ENCODE results near the gene FRMD4A.

Gene FRMD4A

DNA sequence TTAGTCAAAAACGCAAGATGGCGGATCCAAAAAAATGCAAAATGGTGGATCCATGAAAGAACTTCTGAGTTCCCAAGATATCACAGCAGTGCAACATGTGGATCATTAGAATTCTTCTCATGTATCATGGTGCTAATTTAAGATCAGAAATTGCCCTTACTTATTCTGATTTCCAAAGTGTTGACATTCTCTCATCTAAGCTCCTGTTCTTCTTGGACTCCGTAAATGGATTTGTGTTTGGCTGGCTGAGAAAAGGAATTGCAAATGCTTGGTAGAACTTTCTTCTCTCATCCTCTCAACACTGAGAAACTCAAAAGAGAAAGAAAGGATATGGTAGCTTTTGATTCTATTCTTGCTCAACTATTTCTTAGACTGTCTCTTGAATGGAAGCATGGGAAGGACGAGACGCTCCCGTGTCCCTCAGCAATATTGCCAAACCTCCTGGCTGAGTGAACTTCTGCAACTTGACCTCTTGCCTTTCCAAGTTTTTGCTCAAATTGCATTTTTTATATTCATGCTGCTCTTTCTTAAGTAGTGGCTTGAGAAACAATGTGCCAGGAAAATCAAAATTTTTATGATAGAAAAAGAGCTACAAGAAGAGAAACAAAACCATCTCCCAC, 44.7 kb downstream of the FRMD4A start:
- Histone ChIP-seq H3K4me3 (ENCODE audit: low read depth in 1 of 2, low read length in 2 of 2) (no peak overlapping the region), H3K9me3 (ENCODE audit: control insufficient read depth in 1 of 2, low read length in 2 of 2) (no peaks in the 10 kb centered on the region), H3K4me1 (ENCODE audit: control insufficient read depth in 1 of 2, insufficient read depth in 2 of 2, low read length in 2 of 2) (no peaks in the 10 kb centered on the region), H3K27ac (ENCODE audit: low read length) (no peak overlapping the region), H3K36me3 (ENCODE audit: control insufficient read depth in 1 of 2, insufficient read depth in 2 of 2, low read length in 2 of 2) (no peaks in the 10 kb centered on the region), H3K27me3 (ENCODE audit: low read depth, low read length) (peaks cover 4% of the 10 kb centered on the region)

- no peaks in the 10 kb centered on the region for H3K36me3 ChIP-seq (ENCODE audit: control insufficient read depth in 1 of 2, insufficient read depth in 2 of 2, low read length in 2 of 2)
- peaks cover 4% of the 10 kb centered on the region for H3K27me3 ChIP-seq (ENCODE audit: low read depth, low read length)
Measured at GRCh38 chr10:14282276-14282675, 48.4 kb downstream of the FRMD4A start.

GRCh38 chr10:14278533-14278932, 52.2 kb downstream of the FRMD4A start:
- no peaks in the 10 kb centered on the region for H3K36me3 ChIP-seq (ENCODE audit: control insufficient read depth in 1 of 2, insufficient read depth in 2 of 2, low read length in 2 of 2)
- H3K27me3 ChIP-seq (ENCODE audit: low read depth, low read length), result no peaks in the 10 kb centered on the region
- H3K4me3 ChIP-seq (ENCODE audit: low read depth in 1 of 2, low read length in 2 of 2), result no peak overlapping the region
- no peaks in the 10 kb centered on the region for H3K4me1 ChIP-seq (ENCODE audit: control insufficient read depth in 1 of 2, insufficient read depth in 2 of 2, low read length in 2 of 2)
- H3K9me3 ChIP-seq (ENCODE audit: control insufficient read depth in 1 of 2, low read length in 2 of 2), result no peaks in the 10 kb centered on the region
- H3K27ac ChIP-seq (ENCODE audit: low read length), result no peak overlapping the region

More at GRCh38 chr10:14282276-14282675, 48.4 kb downstream of the FRMD4A start:
- no peaks in the 10 kb centered on the region for H3K9me3 ChIP-seq (ENCODE audit: control insufficient read depth in 1 of 2, low read length in 2 of 2)
- H3K4me1 ChIP-seq (ENCODE audit: control insufficient read depth in 1 of 2, insufficient read depth in 2 of 2, low read length in 2 of 2), result no peaks in the 10 kb centered on the region
- no peak overlapping the region for H3K27ac ChIP-seq (ENCODE audit: low read length)
- no peak overlapping the region for H3K4me3 ChIP-seq (ENCODE audit: low read depth in 1 of 2, low read length in 2 of 2)

- no peaks in the 10 kb centered on the region for H3K4me1 ChIP-seq (ENCODE audit: control insufficient read depth in 1 of 2, insufficient read depth in 2 of 2, low read length in 2 of 2)
- H3K36me3 ChIP-seq (ENCODE audit: control insufficient read depth in 1 of 2, insufficient read depth in 2 of 2, low read length in 2 of 2), result no peaks in the 10 kb centered on the region
- H3K27ac ChIP-seq (ENCODE audit: low read length), result no peak overlapping the region
- H3K4me3 ChIP-seq (ENCODE audit: low read depth in 1 of 2, low read length in 2 of 2), result no peak overlapping the region
- no peaks in the 10 kb centered on the region for H3K9me3 ChIP-seq (ENCODE audit: control insufficient read depth in 1 of 2, low read length in 2 of 2)
- no peaks in the 10 kb centered on the region for H3K27me3 ChIP-seq (ENCODE audit: low read depth, low read length)
Measured at GRCh38 chr10:14276210-14276609, 54.5 kb downstream of the FRMD4A start.

GRCh38 chr10:14271621-14272020, 59.1 kb downstream of the FRMD4A start:
- peaks cover 0 to 4% of the 10 kb centered on the region in 2 donors for H3K4me1 ChIP-seq (ENCODE audit: control insufficient read depth in 1 of 2, insufficient read depth in 2 of 2, low read length in 2 of 2)

GRCh38 chr10:14270370-14270769, 60.4 kb downstream of the FRMD4A start:
- no peaks in the 10 kb centered on the region for H3K9me3 ChIP-seq (ENCODE audit: control insufficient read depth in 1 of 2, low read length in 2 of 2)
- no peak overlapping the region for H3K4me3 ChIP-seq (ENCODE audit: low read depth in 1 of 2, low read length in 2 of 2)
- H3K4me1 ChIP-seq (ENCODE audit: control insufficient read depth in 1 of 2, insufficient read depth in 2 of 2, low read length in 2 of 2), result peaks cover 0 to 4% of the 10 kb centered on the region in 2 donors
- H3K27ac ChIP-seq (ENCODE audit: low read length), result no peak overlapping the region
- H3K36me3 ChIP-seq (ENCODE audit: control insufficient read depth in 1 of 2, insufficient read depth in 2 of 2, low read length in 2 of 2), result no peaks in the 10 kb centered on the region
- H3K27me3 ChIP-seq (ENCODE audit: low read depth, low read length), result no peaks in the 10 kb centered on the region

More at GRCh38 chr10:14271621-14272020, 59.1 kb downstream of the FRMD4A start:
- no peak overlapping the region for H3K27ac ChIP-seq (ENCODE audit: low read length)
- H3K9me3 ChIP-seq (ENCODE audit: control insufficient read depth in 1 of 2, low read length in 2 of 2), result no peaks in the 10 kb centered on the region
- H3K4me3 ChIP-seq (ENCODE audit: low read depth in 1 of 2, low read length in 2 of 2), result no peak overlapping the region
- no peaks in the 10 kb centered on the region for H3K36me3 ChIP-seq (ENCODE audit: control insufficient read depth in 1 of 2, insufficient read depth in 2 of 2, low read length in 2 of 2)
- H3K27me3 ChIP-seq (ENCODE audit: low read depth, low read length), result no peaks in the 10 kb centered on the region

DNA sequence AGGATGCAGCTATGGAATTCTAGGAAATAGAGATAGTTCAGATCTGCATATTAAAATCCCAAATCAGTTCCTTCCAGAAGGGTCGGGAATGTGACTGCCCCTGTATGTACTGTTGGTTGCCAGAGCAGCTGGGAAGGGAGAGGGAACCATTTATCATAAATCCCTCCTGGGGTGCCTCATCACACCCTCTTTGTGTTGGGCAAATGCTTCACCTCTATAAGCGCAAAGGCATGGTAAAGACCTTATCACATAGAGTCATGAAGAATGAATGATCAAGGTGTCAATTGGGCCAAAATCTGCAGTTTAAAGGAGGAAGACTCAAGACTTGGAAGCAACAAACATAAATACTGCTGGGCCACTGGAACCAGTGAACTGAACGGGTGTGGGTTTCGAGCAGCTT, 65.0 kb downstream of the FRMD4A start:
- no peaks in the 10 kb centered on the region for H3K9me3 ChIP-seq (ENCODE audit: control insufficient read depth in 1 of 2, low read length in 2 of 2)
- no peaks in the 10 kb centered on the region for H3K27me3 ChIP-seq (ENCODE audit: low read depth, low read length)
- no peak overlapping the region for H3K4me3 ChIP-seq (ENCODE audit: low read depth in 1 of 2, low read length in 2 of 2)
- peaks cover 0 to 30% of the 10 kb centered on the region in 2 donors for H3K4me1 ChIP-seq (ENCODE audit: control insufficient read depth in 1 of 2, insufficient read depth in 2 of 2, low read length in 2 of 2)
- no peaks in the 10 kb centered on the region for H3K36me3 ChIP-seq (ENCODE audit: control insufficient read depth in 1 of 2, insufficient read depth in 2 of 2, low read length in 2 of 2)
- no peak overlapping the region for H3K27ac ChIP-seq (ENCODE audit: low read length)

GRCh38 chr10:14262836-14263425, 67.8 kb downstream of the FRMD4A start:
- no peak overlapping the region for H3K4me3 ChIP-seq (ENCODE audit: low read depth in 1 of 2, low read length in 2 of 2)
- H3K27me3 ChIP-seq (ENCODE audit: low read depth, low read length), result no peaks in the 10 kb centered on the region
- H3K4me1 ChIP-seq (ENCODE audit: control insufficient read depth in 1 of 2, insufficient read depth in 2 of 2, low read length in 2 of 2), result peaks cover 0 to 41% of the 10 kb centered on the region in 2 donors
- H3K36me3 ChIP-seq (ENCODE audit: control insufficient read depth in 1 of 2, insufficient read depth in 2 of 2, low read length in 2 of 2), result no peaks in the 10 kb centered on the region
- H3K27ac ChIP-seq (ENCODE audit: low read length), result no peak overlapping the region
- no peaks in the 10 kb centered on the region for H3K9me3 ChIP-seq (ENCODE audit: control insufficient read depth in 1 of 2, low read length in 2 of 2)

DNA sequence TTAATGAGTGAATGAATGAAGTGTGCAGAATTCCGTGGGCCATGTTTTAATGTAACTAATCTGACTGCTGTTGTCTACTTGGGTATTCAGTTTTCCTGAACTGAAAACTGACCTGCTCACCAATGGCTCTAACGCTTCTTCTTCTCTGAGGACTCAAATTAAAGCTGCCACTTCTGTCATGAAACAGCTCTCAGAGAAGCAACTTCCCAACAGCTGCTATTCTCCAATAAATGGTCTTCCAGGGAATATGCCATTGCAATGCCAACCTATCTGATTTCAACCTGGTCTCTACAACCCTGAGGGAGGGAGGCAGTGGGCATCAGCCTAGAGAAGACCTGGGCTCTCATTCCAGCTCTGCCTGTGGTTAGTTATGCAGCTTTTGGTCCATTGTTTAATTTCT, 69.4 kb downstream of the FRMD4A start:
- Histone ChIP-seq H3K27me3 (ENCODE audit: low read depth, low read length) (no peaks in the 10 kb centered on the region), H3K27ac (ENCODE audit: low read length) (no peak overlapping the region), H3K9me3 (ENCODE audit: control insufficient read depth in 1 of 2, low read length in 2 of 2) (no peaks in the 10 kb centered on the region), H3K4me1 (ENCODE audit: control insufficient read depth in 1 of 2, insufficient read depth in 2 of 2, low read length in 2 of 2) (peaks cover 0 to 37% of the 10 kb centered on the region in 2 donors), H3K4me3 (ENCODE audit: low read depth in 1 of 2, low read length in 2 of 2) (no peak overlapping the region), H3K36me3 (ENCODE audit: control insufficient read depth in 1 of 2, insufficient read depth in 2 of 2, low read length in 2 of 2) (no peaks in the 10 kb centered on the region)

GRCh38 chr10:14259696-14260566, 70.8 kb downstream of the FRMD4A start:
- H3K4me1 ChIP-seq (ENCODE audit: control insufficient read depth in 1 of 2, insufficient read depth in 2 of 2, low read length in 2 of 2), result peaks cover 0 to 37% of the 10 kb centered on the region in 2 donors
- no peaks in the 10 kb centered on the region for H3K9me3 ChIP-seq (ENCODE audit: control insufficient read depth in 1 of 2, low read length in 2 of 2)
- no peaks in the 10 kb centered on the region for H3K36me3 ChIP-seq (ENCODE audit: control insufficient read depth in 1 of 2, insufficient read depth in 2 of 2, low read length in 2 of 2)
- no peak overlapping the region for H3K4me3 ChIP-seq (ENCODE audit: low read depth in 1 of 2, low read length in 2 of 2)
- no peaks in the 10 kb centered on the region for H3K27me3 ChIP-seq (ENCODE audit: low read depth, low read length)
- H3K27ac ChIP-seq (ENCODE audit: low read length), result no peak overlapping the region

DNA sequence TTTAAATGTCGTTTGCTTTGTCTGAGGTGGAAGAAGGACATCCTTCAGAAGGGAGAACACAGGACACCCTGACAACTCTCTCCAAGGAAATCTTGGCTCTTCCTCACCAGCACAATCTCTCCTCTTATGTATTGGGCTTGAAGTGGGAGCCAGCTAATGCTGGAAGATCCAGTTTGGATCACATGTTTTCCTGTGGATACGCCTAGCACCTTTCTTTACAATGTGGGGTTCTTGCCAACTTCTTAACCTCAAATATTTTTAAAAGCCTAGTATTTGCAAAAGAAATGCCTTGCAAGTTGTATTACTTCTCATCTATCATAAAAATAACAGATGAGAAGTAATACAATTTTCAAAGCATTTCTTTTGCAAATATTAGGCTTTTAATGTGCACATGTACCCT, 76.4 kb downstream of the FRMD4A start:
- Histone ChIP-seq H3K9me3 (ENCODE audit: control insufficient read depth in 1 of 2, low read length in 2 of 2) (peaks cover 0 to 5% of the 10 kb centered on the region in 2 donors), H3K36me3 (ENCODE audit: control insufficient read depth in 1 of 2, insufficient read depth in 2 of 2, low read length in 2 of 2) (no peaks in the 10 kb centered on the region), H3K4me3 (ENCODE audit: low read depth in 1 of 2, low read length in 2 of 2) (no peak overlapping the region), H3K27me3 (ENCODE audit: low read depth, low read length) (no peaks in the 10 kb centered on the region), H3K27ac (ENCODE audit: low read length) (no peak overlapping the region), H3K4me1 (ENCODE audit: control insufficient read depth in 1 of 2, insufficient read depth in 2 of 2, low read length in 2 of 2) (no peaks in the 10 kb centered on the region)
